Myocyte (in vitro differentiated cells): Measurements from ENCODE around the gene CHN2. TPM values are rescaled to one million over a fixed set of nuclear protein-coding genes. Genes with fewer than 3 reads are reported as not detected.
"Not testable (repeated sequence)": the region's sequence is repeated elsewhere in the genome, so short reads cannot be mapped to it uniquely, and the experiment has no call there.

Experiments
- DNase-seq: peaks from one replicate; pipeline ENCODE4 v3.0.0-alpha.2; 2012; ENCODE audit warnings: low read depth
- total RNA-seq: library from RNA; depleted of rRNA; stranded (reverse); fragments of >200 nt; gene quantifications from 2 replicates; pipeline ENCODE4 v1.2.3, GENCODE V29; 2014

The CHN2 gene
- total RNA-seq, 1 donor from 2014 or later, result 3.2 TPM

DNA sequence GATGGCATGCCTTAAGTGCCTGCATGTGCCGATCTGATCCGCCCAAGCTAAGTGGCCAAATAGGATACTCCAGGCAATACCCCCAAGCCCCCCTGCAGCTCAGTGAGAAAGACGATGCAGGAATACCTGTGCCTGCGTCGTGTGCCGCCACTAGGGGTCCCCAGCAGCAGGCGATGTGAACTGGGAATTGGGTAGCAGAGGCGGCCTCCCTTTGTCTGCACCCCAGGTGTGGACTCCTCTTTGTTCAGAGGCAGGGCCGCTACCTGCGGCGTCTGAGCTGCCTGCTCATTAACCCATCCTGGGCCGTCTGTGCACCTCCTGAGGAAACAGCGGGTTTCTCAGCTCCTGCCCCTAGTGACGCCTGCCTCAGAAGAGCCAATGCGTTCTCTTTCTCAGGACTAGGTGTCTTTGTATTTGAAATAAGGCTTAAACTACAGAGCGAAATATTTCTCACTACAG, 4.8 kb upstream of the CHN2 start:
- DNase-seq, result peak; percentile 63

DNA sequence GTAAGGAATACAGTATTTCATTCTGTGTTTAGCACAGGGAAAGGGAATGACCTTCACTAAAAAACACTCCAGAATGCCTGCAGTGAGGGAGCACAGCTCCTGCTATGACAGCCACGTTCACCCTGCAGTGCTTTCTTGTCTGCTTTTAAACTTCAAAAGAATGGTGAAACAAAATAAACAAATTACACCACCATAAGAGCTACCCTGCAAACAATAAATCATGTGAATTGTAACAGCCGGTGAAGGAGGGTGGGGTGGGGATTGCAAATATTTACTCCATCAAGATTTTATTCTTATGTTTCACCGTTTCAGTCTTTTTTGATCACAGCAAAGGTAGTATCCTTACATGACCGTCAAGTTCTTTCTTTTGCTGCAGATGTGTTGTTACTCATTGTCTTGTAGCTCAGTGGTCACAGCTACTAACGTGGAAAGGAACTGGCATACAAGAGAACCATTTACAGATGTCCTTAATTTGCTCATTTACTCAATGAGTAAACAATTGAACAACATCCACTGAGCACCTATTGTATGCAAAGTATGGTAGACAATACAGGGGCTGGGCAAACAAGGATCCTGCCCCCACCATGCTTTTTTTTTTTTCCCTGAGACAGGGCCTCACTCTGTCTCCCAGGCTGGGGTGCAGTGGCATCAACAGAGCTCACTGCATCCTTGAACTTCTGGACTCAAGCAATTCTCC, 4.1 kb upstream of the CHN2 start:
- DNase-seq, result no peak

- no peak for DNase-seq
These were observed 2.3 kb upstream of the CHN2 start for GRCh38 chr7:29192323-29192722.

DNA sequence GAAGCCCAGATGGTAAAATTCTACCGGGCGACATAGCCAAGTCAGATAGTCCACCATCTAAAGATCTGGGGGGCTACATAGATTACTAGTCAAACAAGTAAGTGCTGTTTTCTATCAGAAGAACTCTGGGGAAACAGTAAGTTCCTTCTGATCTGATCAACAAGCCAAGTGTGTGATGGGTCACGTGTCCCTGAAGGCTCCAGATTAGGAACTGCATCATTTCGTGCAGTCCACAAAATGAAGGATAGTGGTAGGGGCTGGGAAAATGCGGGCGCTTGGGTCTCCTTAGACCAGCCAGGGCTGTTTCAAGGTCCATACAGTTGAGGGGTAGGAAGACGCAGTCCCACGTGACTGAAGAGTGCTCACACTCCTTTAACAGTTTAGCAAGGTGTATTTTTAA, 1.8 kb upstream of the CHN2 start:
- no peak for DNase-seq

- no peak for DNase-seq
These were observed 1.0 kb upstream of the CHN2 start for GRCh38 chr7:29193316-29194205.

DNA sequence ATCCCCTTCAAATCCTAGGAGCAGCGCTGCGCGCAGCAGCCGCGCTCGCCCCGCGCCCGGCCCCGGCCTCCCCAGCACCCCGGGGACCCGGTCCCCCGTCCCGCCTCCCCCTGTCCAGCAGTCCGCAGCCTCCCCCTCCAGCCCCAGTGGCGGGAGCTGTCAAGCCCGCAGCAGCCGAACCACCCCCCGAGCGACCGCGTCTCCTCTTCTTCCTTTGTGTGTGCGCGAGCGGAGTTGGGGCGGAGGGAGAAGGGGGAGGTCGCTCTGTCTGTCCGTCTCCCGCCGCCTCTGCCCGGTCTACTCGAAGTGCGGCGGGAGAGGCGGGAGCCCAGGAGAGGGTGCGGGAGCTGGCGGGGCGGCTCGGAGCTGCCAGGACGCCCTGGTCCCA, 375 bp upstream of the CHN2 start:
- DNase-seq, result no peak

- DNase-seq, result peak; percentile 60
These were observed 1.6 kb downstream of the CHN2 start for GRCh38 chr7:29196191-29196590.

- DNase-seq, result no peak
These were observed 2.5 kb downstream of the CHN2 start for GRCh38 chr7:29196971-29197595.

- DNase-seq, result no peak
These were observed 3.3 kb downstream of the CHN2 start for GRCh38 chr7:29197916-29198315.

DNA sequence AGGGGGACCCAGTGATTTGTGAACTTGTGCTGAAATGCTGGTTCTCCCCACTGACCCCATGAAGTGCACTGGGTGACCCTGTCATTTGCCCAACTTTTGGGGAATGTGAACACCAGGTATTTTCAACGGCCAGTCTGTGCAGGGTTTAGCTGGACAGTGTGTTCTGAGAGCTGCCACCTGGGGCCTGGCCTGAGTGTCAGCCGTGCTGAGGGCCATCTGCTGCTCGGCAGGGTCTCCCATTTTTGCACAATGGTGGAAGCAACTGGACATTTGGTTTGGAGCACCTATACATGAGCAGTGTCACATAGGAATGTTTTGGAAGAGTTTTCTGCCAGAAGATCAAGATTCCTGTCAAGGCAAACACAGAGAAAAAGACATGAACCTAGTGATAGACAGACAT, 5.2 kb downstream of the CHN2 start:
- DNase-seq, result no peak

GRCh38 chr7:29202651-29203069, 8.1 kb downstream of the CHN2 start:
- no peak for DNase-seq

- DNase-seq, result no peak
These were observed 10.1 kb downstream of the CHN2 start for GRCh38 chr7:29204491-29205272.

- DNase-seq, result no peak
These were observed 12.7 kb downstream of the CHN2 start for GRCh38 chr7:29207162-29207801.

DNA sequence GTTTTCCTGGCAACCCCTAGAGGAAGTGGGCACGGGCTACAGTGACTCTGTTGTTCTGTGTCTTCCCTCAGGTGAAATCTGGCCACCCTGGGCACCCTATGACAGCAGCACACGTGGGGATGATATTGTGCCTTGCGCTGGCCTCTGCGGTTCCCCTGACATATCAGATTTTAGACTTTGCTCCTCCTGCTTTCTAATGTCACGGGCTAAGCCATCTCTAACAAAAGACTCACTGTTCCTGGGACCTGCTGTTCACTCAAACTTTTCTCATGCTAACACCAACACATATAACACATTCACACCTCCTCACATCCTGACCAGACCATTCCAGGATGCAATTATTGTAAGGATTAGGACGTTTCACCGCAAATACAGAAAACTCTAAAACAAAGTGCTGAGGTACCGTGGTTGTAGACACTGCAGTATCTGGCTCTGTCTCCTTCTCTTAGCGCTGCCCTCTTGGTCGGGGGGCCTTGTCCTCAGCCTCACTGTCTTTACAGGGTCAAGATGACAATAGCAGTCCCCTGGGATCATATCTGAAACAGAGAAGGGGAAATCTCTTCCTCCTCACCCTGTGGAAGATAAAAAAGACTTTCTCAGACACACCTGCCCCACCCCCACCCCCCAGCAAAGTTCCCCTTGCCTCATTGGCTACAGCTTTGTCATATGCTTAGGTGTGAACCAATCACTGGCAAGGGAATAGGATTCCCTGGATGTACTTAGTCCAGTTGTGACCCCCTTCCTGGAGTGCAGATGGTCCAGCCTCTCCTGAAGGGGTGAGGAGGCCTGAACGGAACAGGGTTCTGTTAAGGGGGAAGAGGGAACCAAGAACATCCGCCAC, 14.1 kb downstream of the CHN2 start:
- no peak for DNase-seq

DNA sequence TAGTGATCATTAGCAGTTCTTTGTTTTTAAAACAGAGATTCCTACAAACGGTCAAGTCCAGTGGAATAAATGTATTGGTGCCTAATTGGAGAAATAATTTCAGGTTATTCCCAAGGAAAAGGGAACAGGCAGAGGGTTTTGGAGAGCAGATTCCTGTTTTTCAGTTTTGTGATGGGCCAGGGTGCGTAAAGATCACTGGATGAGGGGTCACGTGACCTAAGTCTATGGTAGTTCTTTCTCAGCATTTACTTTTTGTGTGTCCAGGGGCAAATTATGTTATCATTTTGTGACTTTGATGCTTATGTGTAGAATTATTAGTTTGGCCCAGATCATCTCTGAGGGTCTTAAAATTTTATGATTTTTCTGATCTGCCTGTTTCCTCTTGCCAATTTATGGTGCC, 15.2 kb downstream of the CHN2 start:
- no peak for DNase-seq

- not testable (repeated sequence) for DNase-seq
These were observed 18.2 kb downstream of the CHN2 start for GRCh38 chr7:29212736-29213135.

DNA sequence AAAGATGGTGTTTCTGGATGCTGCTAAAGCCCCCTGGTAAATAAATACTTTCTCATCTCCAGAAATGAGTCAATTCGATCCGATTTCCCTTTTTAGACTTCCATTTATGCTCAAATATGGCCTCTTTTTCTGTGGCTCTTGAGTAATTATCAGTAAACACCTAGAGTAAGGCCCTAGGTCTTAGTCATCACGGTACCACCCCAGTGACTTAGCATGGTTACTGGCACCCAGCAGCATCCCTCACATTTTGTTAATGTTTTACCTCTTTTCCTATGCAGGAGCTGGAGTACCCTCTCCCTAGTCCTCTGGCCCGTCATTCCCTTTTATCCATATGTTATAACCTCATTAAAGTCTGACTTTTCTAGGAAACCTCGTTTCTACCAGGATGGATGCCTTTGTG, 19.5 kb downstream of the CHN2 start:
- DNase-seq, result no peak

DNA sequence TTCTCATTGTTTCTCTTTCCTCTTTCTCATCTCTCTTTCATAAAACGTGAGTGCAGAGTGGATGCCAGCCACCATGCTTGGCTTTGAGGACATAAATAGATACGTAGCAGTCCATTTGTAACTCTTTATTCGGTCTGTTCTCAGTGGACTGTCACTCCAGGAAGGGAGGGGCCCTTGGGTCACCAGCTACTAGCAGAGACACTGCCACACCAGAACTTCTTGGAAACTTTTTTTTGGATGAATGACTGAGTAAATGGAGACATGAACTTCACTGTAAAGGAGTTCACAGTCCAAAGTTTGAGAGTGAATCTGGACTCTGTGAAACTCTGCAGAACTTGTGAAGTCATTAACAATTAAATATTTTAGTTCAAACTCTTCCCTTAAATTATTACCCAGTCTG, 20.2 kb downstream of the CHN2 start:
- no peak for DNase-seq

DNA sequence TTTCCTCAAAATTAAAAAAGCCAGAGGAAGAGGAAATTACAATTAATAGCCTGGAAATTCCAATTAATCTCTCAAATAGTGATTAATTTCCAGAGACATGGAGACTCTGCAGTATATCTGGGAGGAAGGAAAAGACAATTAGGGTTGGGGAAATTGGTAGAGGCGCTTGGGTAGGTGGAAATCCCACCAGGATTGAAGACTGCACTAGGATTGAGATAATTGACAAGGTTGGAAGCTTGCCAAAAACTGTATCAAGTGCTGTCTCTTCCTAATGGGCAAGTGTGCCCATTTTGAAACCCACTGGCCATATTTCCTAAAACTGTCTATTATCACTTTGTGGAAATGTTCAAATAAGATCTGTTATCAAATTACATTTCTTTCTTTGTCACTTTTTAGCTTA, 21.6 kb downstream of the CHN2 start:
- DNase-seq, result no peak

DNA sequence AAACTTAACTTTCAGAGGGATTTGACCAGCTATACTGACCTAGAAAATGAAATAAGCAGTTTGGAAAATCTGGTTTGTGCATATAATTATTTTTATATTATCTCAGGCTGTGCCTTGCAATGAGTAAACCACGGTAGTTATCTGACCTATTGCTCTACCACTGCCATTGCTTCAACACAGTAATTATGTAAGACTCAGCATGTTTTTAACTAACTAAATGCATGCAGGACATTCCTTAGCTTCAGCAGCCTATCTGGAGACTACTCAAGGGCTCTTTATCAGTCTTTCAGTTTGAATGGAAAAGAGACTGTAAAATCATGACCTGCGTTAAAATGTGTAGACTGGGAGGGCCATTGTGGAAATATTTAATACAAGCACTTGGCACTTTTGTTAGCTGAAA, 22.5 kb downstream of the CHN2 start:
- DNase-seq, result no peak
